Breast epithelium (tissue), 4 donors: ENCODE measurements around the gene ENAH. TPM values are rescaled to one million over a fixed set of nuclear protein-coding genes. Genes with fewer than 3 reads are reported as not detected.
"Not testable (repeated sequence)": the region's sequence is repeated elsewhere in the genome, so short reads cannot be mapped to it uniquely, and the experiment has no call there.

Experiments
- DNase-seq, 2 donors: peaks; one replicate each; pipeline ENCODE4 v3.0.0-alpha.2; 2019; ENCODE audit warnings: low spot score in 2 of 2
- H3K27ac ChIP-seq, 2 donors: fragments of 200-600 bp; sonication (generic) in 1 of 2; one replicate each; pipeline ENCODE4 v1.5.1; 2016 to 2019; ENCODE audit warnings: mild to moderate bottlenecking in 1 of 2
- H3K27me3 ChIP-seq, 2 donors: fragments of 200-600 bp; sonication (generic) in 1 of 2; one replicate each; pipeline versions ENCODE4 v1.5.1 to v1.6.0; 2017 to 2019; ENCODE audit warnings: control low read depth in 1 of 2, mild to moderate bottlenecking in 1 of 2
- H3K36me3 ChIP-seq: fragments of 200-600 bp; one replicate; pipeline ENCODE4 v1.5.1; 2019
- H3K4me1 ChIP-seq, 2 donors: fragments of 200-600 bp; sonication (generic); one replicate each; pipeline ENCODE4 v1.5.1; 2016 to 2019; ENCODE audit warnings: control low read depth in 1 of 2
- H3K4me3 ChIP-seq, 3 donors: fragments of 200-600 bp; sonication (generic); 1 replicate in 2 of 3; 2 replicates in 1 of 3; pipeline ENCODE4 v1.5.1; 2016 to 2019; ENCODE audit warnings: mild to moderate bottlenecking in 3 of 3, moderate library complexity in 2 of 3
- H3K9me3 ChIP-seq, 2 donors: fragments of 200-600 bp; sonication (generic) in 1 of 2; one replicate each; pipeline ENCODE4 v1.5.1; 2016 to 2019; ENCODE audit warnings: control low read depth in 1 of 2
- POLR2A ChIP-seq: fragments of 450-650 bp; IDR thresholded peaks from one replicate; pipeline ENCODE4 v1.6.1; 2016; ENCODE audit warnings: antibody characterized with exemption, mild to moderate bottlenecking, moderate library complexity
- POLR2AphosphoS5 ChIP-seq, 3 donors: sonication (generic); formaldehyde crosslinking; IDR thresholded peaks; one replicate each; pipeline ENCODE4 v1.6.1; 2017; ENCODE audit warnings: antibody characterized with exemption in 3 of 3
- intact Hi-C: fragments of 100-400 bp; cut with DNase I; formaldehyde crosslinking; loops from one replicate; pipeline ENCODE4 v1.15.1; 2023; ENCODE audit warnings: low total_unique reads
- total RNA-seq, 3 donors: library from RNA; depleted of rRNA; stranded (reverse); fragments of >200 nt; gene quantifications; one replicate each; pipeline ENCODE4 v1.1.0, GENCODE V29; 2016
- TF ChIP-seq, protein P1 (sequence below), 3 donors: fragments of 450-650 bp; IDR thresholded peaks; one replicate each; pipeline ENCODE4 v1.5.1; 2016 to 2017; ENCODE audit warnings: antibody characterized with exemption in 3 of 3, mild to moderate bottlenecking in 3 of 3, moderate library complexity in 3 of 3

ENAH gene
- total RNA-seq, 3 donors from 2014 or later: 36.2 to 62.9 (median 48.2) TPM

DNA sequence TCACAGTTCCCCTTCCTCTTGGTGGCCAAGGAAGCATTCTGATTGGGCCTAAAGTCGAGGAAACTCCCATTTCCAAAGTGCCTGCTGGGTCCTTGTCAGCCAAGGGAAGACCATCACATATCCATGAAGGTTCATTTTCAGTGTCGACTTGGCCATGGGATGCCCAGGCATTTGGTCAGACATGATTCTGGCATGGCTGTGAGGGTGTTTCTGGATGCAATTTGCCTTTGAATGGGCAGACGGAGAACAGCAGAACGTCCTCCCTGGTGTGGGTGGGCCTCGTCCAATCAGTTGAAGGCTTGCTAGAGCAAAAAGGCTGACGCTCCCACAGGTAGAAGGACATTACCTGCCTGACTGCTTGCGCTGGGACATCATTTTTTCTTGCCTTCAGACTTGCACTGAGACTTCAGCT lies 176.8 kb downstream of the ENAH start:
- intact Hi-C loops: loop anchor here (5.0 to 10.0 kb wide), 2 partner anchors 299 to 371 kb away; partner anchors contain the start of gene SRP9
- peak in 1 of 2 donors; percentile 13 for DNase-seq
- Histone ChIP-seq H3K4me1 (no peaks in the 10 kb centered on the region), H3K36me3 (no peaks in the 10 kb centered on the region), H3K27me3 (no peaks in the 10 kb centered on the region), H3K4me3 (no peak overlapping the region), H3K27ac (no peak overlapping the region), H3K9me3 (no peaks in the 10 kb centered on the region)
- TF ChIP-seq, protein P1, sequence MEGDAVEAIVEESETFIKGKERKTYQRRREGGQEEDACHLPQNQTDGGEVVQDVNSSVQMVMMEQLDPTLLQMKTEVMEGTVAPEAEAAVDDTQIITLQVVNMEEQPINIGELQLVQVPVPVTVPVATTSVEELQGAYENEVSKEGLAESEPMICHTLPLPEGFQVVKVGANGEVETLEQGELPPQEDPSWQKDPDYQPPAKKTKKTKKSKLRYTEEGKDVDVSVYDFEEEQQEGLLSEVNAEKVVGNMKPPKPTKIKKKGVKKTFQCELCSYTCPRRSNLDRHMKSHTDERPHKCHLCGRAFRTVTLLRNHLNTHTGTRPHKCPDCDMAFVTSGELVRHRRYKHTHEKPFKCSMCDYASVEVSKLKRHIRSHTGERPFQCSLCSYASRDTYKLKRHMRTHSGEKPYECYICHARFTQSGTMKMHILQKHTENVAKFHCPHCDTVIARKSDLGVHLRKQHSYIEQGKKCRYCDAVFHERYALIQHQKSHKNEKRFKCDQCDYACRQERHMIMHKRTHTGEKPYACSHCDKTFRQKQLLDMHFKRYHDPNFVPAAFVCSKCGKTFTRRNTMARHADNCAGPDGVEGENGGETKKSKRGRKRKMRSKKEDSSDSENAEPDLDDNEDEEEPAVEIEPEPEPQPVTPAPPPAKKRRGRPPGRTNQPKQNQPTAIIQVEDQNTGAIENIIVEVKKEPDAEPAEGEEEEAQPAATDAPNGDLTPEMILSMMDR (IDR thresholded peaks at IDR 0.05): no peak
- TF ChIP-seq POLR2AphosphoS5 (IDR thresholded peaks at IDR 0.05) (no peak), POLR2A (no peak)

DNA sequence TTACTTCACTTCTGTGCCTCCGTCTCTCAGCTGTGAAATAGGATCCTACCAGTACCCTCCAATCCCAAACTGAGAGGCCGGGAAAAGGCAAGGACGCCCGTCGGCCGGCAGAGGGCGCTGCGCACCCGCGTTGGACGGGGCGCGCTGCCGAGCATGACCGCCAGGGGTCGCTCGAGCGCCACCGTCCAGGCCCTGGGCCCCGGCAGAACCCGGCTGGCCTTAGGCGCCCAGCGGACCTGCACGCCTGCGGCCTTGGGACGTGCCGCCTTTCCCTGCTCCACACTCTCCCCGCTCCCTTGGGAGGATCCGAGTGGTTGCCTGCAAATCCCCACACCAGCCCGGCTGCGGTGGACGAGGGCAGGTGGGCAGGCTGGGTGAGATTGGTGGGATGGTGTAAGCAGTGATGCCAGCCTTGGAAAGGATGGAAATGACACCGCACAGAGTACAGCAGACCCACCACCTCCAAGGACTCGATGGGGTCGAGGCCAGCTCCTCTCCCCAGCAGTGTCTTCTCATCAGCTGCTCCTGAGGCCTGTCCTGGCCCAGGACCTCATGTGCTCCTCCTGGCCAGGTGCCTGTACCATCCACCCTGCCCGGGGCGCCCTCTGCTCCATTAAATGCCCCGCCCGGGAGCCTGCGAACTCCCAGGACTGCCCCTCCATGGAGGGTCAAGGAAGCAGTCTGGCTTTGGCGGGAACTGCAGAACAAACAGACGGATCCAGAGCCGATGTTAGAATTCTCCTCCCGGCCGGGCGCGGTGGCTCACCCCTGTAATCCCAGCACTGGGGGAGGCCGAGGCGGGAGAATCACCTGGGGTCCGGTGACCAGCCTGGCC lies 177.7 kb downstream of the ENAH start:
- TF ChIP-seq POLR2A (no peak), POLR2AphosphoS5 (IDR thresholded peaks at IDR 0.05) (peak; percentile 34 to 78 (median 68))
- TF ChIP-seq, protein P1 (IDR thresholded peaks at IDR 0.05): peak; percentile 100
- no peaks in the 10 kb centered on the region for H3K36me3 ChIP-seq
- H3K9me3 ChIP-seq: no peaks in the 10 kb centered on the region
- no peaks in the 10 kb centered on the region for H3K27me3 ChIP-seq
- H3K4me1 ChIP-seq: no peaks in the 10 kb centered on the region
- intact Hi-C loops: loop anchor here (2.0 to 10.0 kb wide), 3 partner anchors 300 to 500 kb away; partner anchors contain the start of gene SRP9
- no peak overlapping the region for H3K27ac ChIP-seq
- DNase-seq: peak in 1 of 2 donors; percentile 25
- H3K4me3 ChIP-seq: peak overlapping the region in 2 of 3 donors; percentile 9 to 55

DNA sequence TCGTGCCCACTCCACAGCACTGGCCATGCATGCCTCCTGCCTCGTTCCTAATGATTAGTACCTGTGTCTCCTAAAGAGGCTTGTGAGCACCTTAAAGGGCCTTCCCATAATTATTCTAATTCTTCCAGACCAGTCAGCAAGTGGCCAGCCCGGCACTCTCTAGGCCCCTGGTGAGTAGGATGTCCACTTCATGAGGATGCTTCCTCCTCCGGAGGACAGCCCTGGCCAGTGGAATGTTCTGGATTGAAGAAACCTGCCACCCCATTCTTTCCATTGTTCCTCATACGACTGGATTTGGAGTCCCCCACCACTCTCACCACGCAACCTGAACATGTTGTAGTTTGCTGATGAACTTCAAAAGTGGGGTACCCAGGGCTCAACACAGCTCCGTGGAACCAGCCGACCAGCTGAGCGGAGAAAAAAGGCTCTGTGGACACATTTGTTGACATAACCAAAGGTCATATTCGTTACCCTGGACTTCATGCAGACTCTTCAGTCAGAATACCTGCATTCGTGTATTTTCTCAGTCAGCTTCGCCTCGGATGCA lies 178.4 kb downstream of the ENAH start:
- intact Hi-C loops: loop anchor here (2.0 to 10.0 kb wide), 2 partner anchors 300 to 500 kb away; partner anchors contain the start of gene SRP9
- no peaks in the 10 kb centered on the region for H3K36me3 ChIP-seq
- no peaks in the 10 kb centered on the region for H3K4me1 ChIP-seq
- no peak overlapping the region for H3K27ac ChIP-seq
- no peaks in the 10 kb centered on the region for H3K9me3 ChIP-seq
- DNase-seq: no peak
- no peaks in the 10 kb centered on the region for H3K27me3 ChIP-seq
- peak overlapping the region in 1 of 3 donors; percentile 55 for H3K4me3 ChIP-seq
- TF ChIP-seq POLR2A (no peak), POLR2AphosphoS5 (IDR thresholded peaks at IDR 0.05) (no peak)
- TF ChIP-seq, protein P1 (IDR thresholded peaks at IDR 0.05): no peak

DNA sequence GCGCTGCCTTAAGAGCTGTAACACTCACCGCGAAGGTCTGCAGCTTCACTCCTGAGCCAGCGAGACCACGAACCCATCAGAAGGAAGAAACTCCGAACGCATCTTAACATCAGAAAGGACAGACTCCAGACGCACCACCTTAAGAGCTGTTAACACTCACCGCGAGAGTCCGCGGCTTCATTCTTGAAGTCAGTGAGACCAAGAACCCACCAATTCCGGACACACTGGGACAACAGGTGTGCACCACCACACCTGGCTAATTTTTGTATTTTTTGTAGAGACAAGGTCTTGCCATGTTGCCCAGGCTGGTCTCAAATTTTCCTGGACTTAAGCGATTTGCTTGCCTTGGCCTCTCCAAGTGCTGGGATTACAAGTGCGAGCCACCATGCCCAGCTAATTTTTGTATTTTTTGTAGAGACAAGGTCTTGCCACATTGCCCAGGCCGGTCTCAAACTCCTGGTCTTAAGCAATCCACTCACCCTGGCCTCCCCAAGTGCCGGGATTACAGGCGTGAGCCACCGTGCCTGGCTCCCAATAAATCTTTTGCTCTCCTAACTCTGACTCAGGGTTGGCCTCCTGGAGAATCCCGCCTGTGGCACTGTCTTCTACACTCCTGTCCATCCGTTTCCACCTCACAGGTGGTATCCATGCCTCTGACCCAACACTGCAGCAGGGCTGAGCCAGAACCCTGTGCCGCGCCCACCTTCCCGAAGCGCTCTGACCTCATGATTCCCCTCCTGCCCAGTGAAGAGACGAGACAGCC lies 179.1 kb downstream of the ENAH start:
- not testable (repeated sequence) for H3K4me1 ChIP-seq, H3K4me3 ChIP-seq, H3K27me3 ChIP-seq, H3K9me3 ChIP-seq, H3K36me3 ChIP-seq, H3K27ac ChIP-seq
- peak in 1 of 2 donors; percentile 13 for DNase-seq
- intact Hi-C loops: loop anchor here (2.0 to 10.0 kb wide), 2 partner anchors 301 to 501 kb away; partner anchors contain the start of gene SRP9

DNA sequence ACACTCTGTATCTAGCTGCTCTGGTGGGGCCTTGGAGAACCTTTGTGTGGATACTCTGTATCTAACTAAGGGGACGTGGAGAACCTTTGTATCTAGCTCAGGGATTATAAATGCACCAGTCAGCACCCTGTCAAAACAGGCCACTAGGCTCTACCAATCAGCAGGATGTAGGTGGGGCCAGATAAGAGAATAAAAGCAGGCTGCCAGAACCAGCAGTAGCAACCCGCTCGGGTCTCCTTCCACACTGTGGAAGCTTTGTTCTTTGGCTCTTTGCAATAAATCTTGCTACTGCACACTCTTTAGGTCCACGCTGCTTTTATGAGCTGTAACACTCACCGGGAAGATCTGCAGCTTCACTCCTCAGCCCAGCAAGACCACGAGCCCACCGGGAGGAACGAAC lies 179.7 kb downstream of the ENAH start:
- intact Hi-C loops: loop anchor here (10.0 kb wide), 1 partner anchor 302 kb away; the partner anchor contains the start of gene SRP9
- not testable (repeated sequence) for DNase-seq, H3K9me3 ChIP-seq, H3K27me3 ChIP-seq, H3K4me1 ChIP-seq, H3K36me3 ChIP-seq, H3K4me3 ChIP-seq, H3K27ac ChIP-seq
